ENCODE data around the gene CTSO.
"Not testable (repeated sequence)": the region's sequence is repeated elsewhere in the genome, so short reads cannot be mapped to it uniquely, and the experiment has no call there.

Gene CTSO

GRCh38 chr4:155904331-155904730 is 49.3 kb downstream of the CTSO start:
- no peak for DNase-seq

GRCh38 chr4:155903453-155903852 is 50.2 kb downstream of the CTSO start, which contains the start of gene TDO2:
Gene TDO2 (plus strand): TSS chr4:155903696. CDS start chr4:155903759, 63 bp downstream.
- DNase-seq: no peak

DNA sequence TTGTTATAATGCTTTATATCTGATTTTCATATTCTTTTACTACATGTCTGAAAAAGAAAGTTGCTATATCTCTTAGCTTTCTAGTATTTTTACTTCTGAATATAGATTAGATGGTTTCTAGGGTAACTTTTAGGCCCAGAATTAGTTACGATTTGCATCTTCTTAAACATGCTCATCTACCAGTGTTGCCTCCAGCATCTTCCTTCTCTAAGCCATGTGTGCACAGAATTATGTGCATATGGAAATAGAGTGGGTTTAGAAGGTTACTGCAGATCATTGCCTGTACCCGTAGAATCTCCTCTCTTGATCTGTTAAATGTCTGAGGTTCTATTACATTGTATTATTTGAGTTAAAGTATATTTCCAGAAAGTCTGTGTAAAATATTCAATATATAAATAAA is 52.7 kb downstream of the CTSO start:
- no peak for DNase-seq

DNA sequence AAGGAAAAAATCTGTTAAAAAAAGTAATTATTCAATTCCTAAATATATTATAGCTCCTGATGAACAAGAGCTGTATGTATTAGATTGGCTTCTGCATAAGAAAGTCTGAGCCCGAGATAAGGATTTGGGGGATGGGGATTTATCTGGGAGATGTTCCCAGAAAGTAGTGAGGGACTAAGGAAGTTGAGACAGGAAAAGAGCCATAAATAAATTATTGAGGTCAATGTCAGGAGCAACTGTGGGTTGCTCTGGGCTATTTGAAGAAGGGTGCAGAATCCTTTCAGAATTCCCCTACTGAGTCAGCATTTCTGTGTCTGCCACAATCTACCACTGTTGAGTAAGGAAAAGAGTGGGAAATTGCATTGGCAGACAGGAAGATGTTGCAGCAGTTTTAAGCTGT is 53.3 kb downstream of the CTSO start:
- DNase-seq: no peak

GRCh38 chr4:155899891-155900290 is 53.8 kb downstream of the CTSO start:
- DNase-seq: no peak

DNA sequence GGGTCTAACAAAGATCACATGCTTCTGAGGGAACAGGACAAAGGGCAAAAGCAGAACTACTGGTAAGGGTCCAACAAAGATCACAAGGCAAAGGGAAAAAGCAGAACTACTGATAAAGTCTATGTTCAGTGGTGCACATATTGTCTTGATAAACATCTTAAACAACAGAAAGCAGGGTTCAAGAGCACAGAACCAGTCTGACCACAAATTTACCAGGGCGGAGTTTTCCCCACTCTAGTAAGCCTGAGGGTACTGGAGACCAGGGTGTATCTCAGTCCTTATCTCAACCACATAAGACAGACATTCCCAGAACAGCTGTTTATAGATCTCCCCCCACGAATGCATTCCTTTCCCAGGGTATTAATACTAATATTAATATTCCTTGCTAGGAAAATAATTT is 55.3 kb downstream of the CTSO start:
- not testable (repeated sequence) for DNase-seq

DNA sequence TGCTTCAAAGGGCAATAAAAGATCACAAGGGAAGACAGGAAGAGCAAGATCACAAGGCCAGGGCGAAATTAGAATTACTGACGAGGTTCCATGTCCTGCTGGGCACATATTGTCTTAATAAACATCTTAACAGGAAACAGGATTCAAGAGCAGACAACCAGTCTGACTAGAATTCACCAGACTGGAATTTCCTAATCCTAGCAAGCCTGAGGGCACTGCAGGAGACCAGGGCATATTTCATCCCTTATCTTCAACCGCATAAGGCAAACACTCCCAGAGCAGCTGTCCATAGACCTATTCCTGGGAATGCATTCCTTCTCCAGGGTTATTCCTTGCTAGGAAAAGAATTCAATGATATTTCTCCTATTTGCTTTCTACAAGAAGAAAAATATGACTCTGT is 62.6 kb downstream of the CTSO start:
- no peak for DNase-seq

GRCh38 chr4:155889946-155890345 is 63.7 kb downstream of the CTSO start:
- no peak for DNase-seq

GRCh38 chr4:155889031-155889793 is 64.5 kb downstream of the CTSO start:
- DNase-seq: no peak

GRCh38 chr4:155887847-155888570 is 65.7 kb downstream of the CTSO start:
- DNase-seq: no peak

DNA sequence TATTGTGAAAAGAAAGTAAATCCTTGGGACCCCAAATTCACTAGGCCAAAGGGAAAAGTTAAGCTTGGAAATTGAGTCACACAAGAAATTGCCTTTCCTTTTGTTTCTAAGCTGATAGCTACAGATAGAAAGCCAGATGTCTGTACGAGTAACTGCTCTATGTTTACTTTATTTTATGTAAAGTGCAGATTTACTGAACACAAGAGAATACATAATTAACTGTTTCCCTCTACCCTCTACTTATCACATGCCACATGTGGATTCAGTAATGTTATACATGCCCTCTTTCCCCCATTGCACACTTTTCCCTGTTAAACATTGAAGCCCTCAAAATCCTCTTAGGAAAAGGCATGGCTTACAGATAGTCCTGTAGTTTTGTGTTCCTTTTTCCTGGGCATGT is 66.6 kb downstream of the CTSO start:
- DNase-seq: no peak

- no peak for DNase-seq
These were observed 68.0 kb downstream of the CTSO start for GRCh38 chr4:155885666-155886065.

DNA sequence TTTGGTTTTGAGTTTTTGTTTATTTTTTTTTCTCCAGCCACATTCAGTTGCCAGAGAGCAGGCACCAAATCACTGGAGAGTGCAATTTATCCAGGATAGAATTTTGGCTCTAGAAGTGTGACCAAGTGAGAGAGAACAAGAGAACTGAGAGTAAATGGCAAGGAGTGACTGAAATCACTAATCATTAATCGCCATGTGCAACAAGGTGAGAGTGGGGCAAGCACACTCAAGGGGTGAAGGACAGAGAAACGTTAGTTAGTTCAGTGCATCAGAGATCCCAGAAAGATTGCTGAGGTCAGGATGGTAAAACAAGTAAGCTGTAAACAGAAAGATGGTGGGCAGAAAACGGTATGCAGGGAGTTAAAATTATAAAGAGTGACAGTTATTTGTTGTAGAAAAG is 69.8 kb downstream of the CTSO start:
- no peak for DNase-seq

DNA sequence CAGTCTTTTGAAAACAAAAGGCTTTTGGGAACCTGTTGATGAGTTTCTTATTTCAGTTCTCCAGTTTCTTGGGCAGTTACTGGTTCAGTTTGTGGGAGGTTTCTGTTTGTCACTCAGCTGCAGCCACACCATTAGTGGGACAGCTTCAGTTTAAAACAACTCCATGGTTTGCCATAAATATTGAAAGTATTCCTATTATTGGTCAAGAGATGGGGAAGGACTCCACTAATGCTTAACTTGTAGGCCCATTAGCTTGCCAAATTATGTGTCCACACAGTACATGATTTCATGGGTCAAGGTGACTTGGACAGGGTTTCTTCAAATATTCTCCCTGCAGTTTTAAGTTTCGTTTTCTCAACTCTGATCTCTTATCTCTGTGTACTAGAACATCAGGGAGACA is 72.1 kb downstream of the CTSO start:
- DNase-seq: no peak

GRCh38 chr4:155879767-155880166 is 73.9 kb downstream of the CTSO start:
- DNase-seq: no peak

- DNase-seq: no peak
These were observed 75.1 kb downstream of the CTSO start for GRCh38 chr4:155878611-155879010.

- no peak for DNase-seq
These were observed 75.7 kb downstream of the CTSO start for GRCh38 chr4:155877971-155878370.

- DNase-seq: no peak
These were observed 77.8 kb downstream of the CTSO start for GRCh38 chr4:155875878-155876277.

Data from 8988T (cell line).